ENCODE measurements around the gene BCAP31. TPM values are rescaled to one million over a fixed set of nuclear protein-coding genes. Genes with fewer than 3 reads are reported as not detected.

Gene BCAP31
- total and polyA plus RNA-seq, 2 of the 13 experiments (the other 11 are each of a cell fraction or from before 2014, with no cell fraction given) = 139 to 178 TPM

Small RNA genes lying within 50 kb of the gene (small RNA-seq; reads per million reads assigned to genes)
- 0 reads per million in 3 experiments for gene RN7SL687P (ENCODE audit: insufficient read depth in 2 of 3, insufficient read length in 3 of 3, low read depth in 2 of 3, low replicate concordance in 1 of 3)

Other genes with a start within 250 kb of the BCAP31 start
- gene BGN, start 229.4 kb downstream of the BCAP31 start, total RNA-seq (2016; rRNA removed; fragmentation: Illumina TruSeq; extraction: Trizol) = 0.18 TPM in 1 of 2 replicates, not detected in the other
- gene BGN, start 229.4 kb downstream of the BCAP31 start, polyA plus RNA-seq (2011; rRNA removed) = 0.40 and 0.63 TPM in 2 replicates
- gene ATP2B3, start 206.7 kb downstream of the BCAP31 start, total RNA-seq (2016; rRNA removed; fragmentation: Illumina TruSeq; extraction: Trizol) = not detected in 2 replicates
- gene ATP2B3, start 206.7 kb downstream of the BCAP31 start, polyA plus RNA-seq (2011; rRNA removed) = not detected in 2 replicates
- gene CCNQ, start 125.2 kb downstream of the BCAP31 start, total RNA-seq (2016; rRNA removed; fragmentation: Illumina TruSeq; extraction: Trizol) = 23.7 and 25.5 TPM in 2 replicates
- 15.0 and 22.0 TPM in 2 replicates for gene CCNQ, start 125.2 kb downstream of the BCAP31 start, polyA plus RNA-seq (2011; rRNA removed)
- 357 and 435 TPM in 2 replicates for gene DUSP9, start 77.2 kb downstream of the BCAP31 start, total RNA-seq (2016; rRNA removed; fragmentation: Illumina TruSeq; extraction: Trizol)
- gene DUSP9, start 77.2 kb downstream of the BCAP31 start, polyA plus RNA-seq (2011; rRNA removed) = 235 and 335 TPM in 2 replicates
- gene PNCK, start 50.6 kb downstream of the BCAP31 start, total RNA-seq (2016; rRNA removed; fragmentation: Illumina TruSeq; extraction: Trizol) = not detected in 2 replicates
- 33.1 and 55.3 TPM in 2 replicates for gene PNCK, start 50.6 kb downstream of the BCAP31 start, polyA plus RNA-seq (2011; rRNA removed)
- gene SLC6A8, start 36.5 kb downstream of the BCAP31 start, total RNA-seq (2016; rRNA removed; fragmentation: Illumina TruSeq; extraction: Trizol) = 9.0 and 13.9 TPM in 2 replicates
- gene SLC6A8, start 36.5 kb downstream of the BCAP31 start, polyA plus RNA-seq (2011; rRNA removed) = 176 and 264 TPM in 2 replicates
- gene ABCD1, start 469 bp upstream of the BCAP31 start, total RNA-seq (2016; rRNA removed; fragmentation: Illumina TruSeq; extraction: Trizol) = 10.1 and 15.9 TPM in 2 replicates
- gene ABCD1, start 469 bp upstream of the BCAP31 start, polyA plus RNA-seq (2011; rRNA removed) = 11.4 and 15.4 TPM in 2 replicates
- 1.2 and 3.0 TPM in 2 replicates for gene PLXNB3, start 39.9 kb upstream of the BCAP31 start, total RNA-seq (2016; rRNA removed; fragmentation: Illumina TruSeq; extraction: Trizol)
- gene PLXNB3, start 39.9 kb upstream of the BCAP31 start, polyA plus RNA-seq (2011; rRNA removed) = 6.9 and 8.1 TPM in 2 replicates
- 0.22 TPM in 1 of 2 replicates, not detected in the other for gene SRPK3, start 56.7 kb upstream of the BCAP31 start, total RNA-seq (2016; rRNA removed; fragmentation: Illumina TruSeq; extraction: Trizol)
- 0.10 and 0.30 TPM in 2 replicates for gene SRPK3, start 56.7 kb upstream of the BCAP31 start, polyA plus RNA-seq (2011; rRNA removed)
- gene IDH3G, start 70.0 kb upstream of the BCAP31 start, total RNA-seq (2016; rRNA removed; fragmentation: Illumina TruSeq; extraction: Trizol) = 16.2 and 18.7 TPM in 2 replicates
- gene IDH3G, start 70.0 kb upstream of the BCAP31 start, polyA plus RNA-seq (2011; rRNA removed) = 35.5 and 36.0 TPM in 2 replicates
- gene SSR4, start 70.3 kb upstream of the BCAP31 start, total RNA-seq (2016; rRNA removed; fragmentation: Illumina TruSeq; extraction: Trizol) = 124 and 214 TPM in 2 replicates
- gene SSR4, start 70.3 kb upstream of the BCAP31 start, polyA plus RNA-seq (2011; rRNA removed) = 288 and 319 TPM in 2 replicates
- gene PDZD4, start 106.2 kb upstream of the BCAP31 start, total RNA-seq (2016; rRNA removed; fragmentation: Illumina TruSeq; extraction: Trizol) = not detected in 2 replicates
- 0.03 TPM in 1 of 2 replicates, not detected in the other for gene PDZD4, start 106.2 kb upstream of the BCAP31 start, polyA plus RNA-seq (2011; rRNA removed)
- gene L1CAM, start 161.8 kb upstream of the BCAP31 start, total RNA-seq (2016; rRNA removed; fragmentation: Illumina TruSeq; extraction: Trizol) = 1.1 and 1.4 TPM in 2 replicates
- 2.0 and 5.0 TPM in 2 replicates for gene L1CAM, start 161.8 kb upstream of the BCAP31 start, polyA plus RNA-seq (2011; rRNA removed)
- gene AVPR2, start 180.3 kb upstream of the BCAP31 start, total RNA-seq (2016; rRNA removed; fragmentation: Illumina TruSeq; extraction: Trizol) = not detected in 2 replicates
- gene AVPR2, start 180.3 kb upstream of the BCAP31 start, polyA plus RNA-seq (2011; rRNA removed) = not detected in 2 replicates
- 0.64 TPM in 1 of 2 replicates, not detected in the other for gene ARHGAP4, start 201.9 kb upstream of the BCAP31 start, total RNA-seq (2016; rRNA removed; fragmentation: Illumina TruSeq; extraction: Trizol)
- 0.57 and 1.1 TPM in 2 replicates for gene ARHGAP4, start 201.9 kb upstream of the BCAP31 start, polyA plus RNA-seq (2011; rRNA removed)
- 51.1 and 51.7 TPM in 2 replicates for gene NAA10, start 210.7 kb upstream of the BCAP31 start, total RNA-seq (2016; rRNA removed; fragmentation: Illumina TruSeq; extraction: Trizol)
- 49.1 and 49.2 TPM in 2 replicates for gene NAA10, start 210.7 kb upstream of the BCAP31 start, polyA plus RNA-seq (2011; rRNA removed)
- gene RENBP, start 220.3 kb upstream of the BCAP31 start, total RNA-seq (2016; rRNA removed; fragmentation: Illumina TruSeq; extraction: Trizol) = 0.77 and 1.4 TPM in 2 replicates
- 2.0 and 2.6 TPM in 2 replicates for gene RENBP, start 220.3 kb upstream of the BCAP31 start, polyA plus RNA-seq (2011; rRNA removed)
- gene HCFC1, start 247.4 kb upstream of the BCAP31 start, total RNA-seq (2016; rRNA removed; fragmentation: Illumina TruSeq; extraction: Trizol) = 17.8 and 24.0 TPM in 2 replicates
- 5.8 TPM in 2 replicates for gene HCFC1, start 247.4 kb upstream of the BCAP31 start, polyA plus RNA-seq (2011; rRNA removed)
- 1.7 and 2.2 TPM in 2 replicates for gene TMEM187, start 248.4 kb upstream of the BCAP31 start, total RNA-seq (2016; rRNA removed; fragmentation: Illumina TruSeq; extraction: Trizol)
- 6.2 and 6.7 TPM in 2 replicates for gene TMEM187, start 248.4 kb upstream of the BCAP31 start, polyA plus RNA-seq (2011; rRNA removed)

Measured in HepG2 (cell line).